HL-60 (cell line): ENCODE data around the gene CHST11.

Experiments used
- CTCF ChIP-seq: IDR thresholded peaks from one replicate; pipeline ENCODE4 v1.5.1; 2011; ENCODE audit warnings: low read length, control low read depth, inconsistent platforms; ENCODE audit not compliant: insufficient read depth
- GABPA ChIP-seq: IDR thresholded peaks from 2 replicates; pipeline ENCODE4 v1.6.1; 2012; ENCODE audit warnings: low read depth
- POLR2AphosphoS5 ChIP-seq: IDR thresholded peaks from 2 replicates; pipeline ENCODE4 v1.6.1; 2012; ENCODE audit warnings: low read depth
- REST ChIP-seq: IDR thresholded peaks from 2 replicates; pipeline ENCODE4 v1.6.1; 2012; ENCODE audit warnings: low read depth; ENCODE audit not compliant: insufficient replicate concordance
- SPI1 ChIP-seq: IDR thresholded peaks from 2 replicates; pipeline ENCODE4 v1.6.1; 2012; ENCODE audit warnings: low read depth, mild to moderate bottlenecking, borderline replicate concordance

- TF ChIP-seq CTCF (no peak), GABPA (no peak), POLR2AphosphoS5 (no peak), REST (no peak), SPI1 (no peak)
Observed at GRCh38 chr12:104636496-104636895, 179.7 kb downstream of the CHST11 start.
